NB4 (cell line): ENCODE results near the gene HMCN2.

ENCODE experiments used
- DNase-seq: peaks from one replicate; pipeline ENCODE4 v3.0.0; 2010; ENCODE audit warnings: low read depth
- H3K4me3 ChIP-seq: one replicate; pipeline ENCODE4 v1.5.1; 2011; ENCODE audit warnings: mild to moderate bottlenecking, low read depth, low read length, moderate library complexity
- MYC ChIP-seq: IDR thresholded peaks from 2 replicates; pipeline ENCODE4 v1.6.1; 2011; ENCODE audit warnings: low read depth, low read length
- POLR2A ChIP-seq: IDR thresholded peaks from 2 replicates; pipeline ENCODE4 v1.6.1; 2011; ENCODE audit warnings: mild to moderate bottlenecking; ENCODE audit not compliant: insufficient read length; ENCODE audit errors: extremely low read depth
- TF ChIP-seq, protein P1 (sequence below): IDR thresholded peaks from 2 replicates; pipeline ENCODE4 v1.6.1; 2011; ENCODE audit warnings: low read depth, low read length
- TF ChIP-seq, protein P2 (sequence below): IDR thresholded peaks from one replicate; pipeline ENCODE4 v1.5.1; 2012; ENCODE audit warnings: low read depth, low read length

The HMCN2 gene

DNA sequence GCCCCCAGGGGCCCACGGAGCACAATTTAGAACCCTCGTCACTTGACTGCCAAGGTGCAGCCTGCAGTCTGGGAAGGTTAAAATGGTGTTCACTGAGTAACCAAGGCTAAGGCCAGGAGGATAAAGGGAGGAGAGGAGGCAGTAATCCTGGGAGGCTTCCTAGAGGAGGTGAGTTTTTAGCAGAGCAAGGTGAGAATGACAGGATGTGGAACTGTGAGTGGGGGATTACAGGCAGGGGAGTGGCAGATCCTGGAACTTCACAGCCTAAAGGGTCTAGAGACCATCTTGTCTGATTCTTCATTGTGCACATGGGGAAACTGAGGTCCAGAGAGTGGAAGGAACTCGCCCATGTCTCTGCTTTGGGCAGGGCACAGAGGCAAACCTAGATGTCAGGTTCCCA, 136.7 kb downstream of the HMCN2 start:
- DNase-seq: no peak
- H3K4me3 ChIP-seq: no peak overlapping the region
- TF ChIP-seq, protein P1, sequence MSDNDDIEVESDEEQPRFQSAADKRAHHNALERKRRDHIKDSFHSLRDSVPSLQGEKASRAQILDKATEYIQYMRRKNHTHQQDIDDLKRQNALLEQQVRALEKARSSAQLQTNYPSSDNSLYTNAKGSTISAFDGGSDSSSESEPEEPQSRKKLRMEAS: no peak
- TF ChIP-seq MYC (no peak), POLR2A (no peak)
- TF ChIP-seq, protein P2, sequence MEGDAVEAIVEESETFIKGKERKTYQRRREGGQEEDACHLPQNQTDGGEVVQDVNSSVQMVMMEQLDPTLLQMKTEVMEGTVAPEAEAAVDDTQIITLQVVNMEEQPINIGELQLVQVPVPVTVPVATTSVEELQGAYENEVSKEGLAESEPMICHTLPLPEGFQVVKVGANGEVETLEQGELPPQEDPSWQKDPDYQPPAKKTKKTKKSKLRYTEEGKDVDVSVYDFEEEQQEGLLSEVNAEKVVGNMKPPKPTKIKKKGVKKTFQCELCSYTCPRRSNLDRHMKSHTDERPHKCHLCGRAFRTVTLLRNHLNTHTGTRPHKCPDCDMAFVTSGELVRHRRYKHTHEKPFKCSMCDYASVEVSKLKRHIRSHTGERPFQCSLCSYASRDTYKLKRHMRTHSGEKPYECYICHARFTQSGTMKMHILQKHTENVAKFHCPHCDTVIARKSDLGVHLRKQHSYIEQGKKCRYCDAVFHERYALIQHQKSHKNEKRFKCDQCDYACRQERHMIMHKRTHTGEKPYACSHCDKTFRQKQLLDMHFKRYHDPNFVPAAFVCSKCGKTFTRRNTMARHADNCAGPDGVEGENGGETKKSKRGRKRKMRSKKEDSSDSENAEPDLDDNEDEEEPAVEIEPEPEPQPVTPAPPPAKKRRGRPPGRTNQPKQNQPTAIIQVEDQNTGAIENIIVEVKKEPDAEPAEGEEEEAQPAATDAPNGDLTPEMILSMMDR: no peak

DNA sequence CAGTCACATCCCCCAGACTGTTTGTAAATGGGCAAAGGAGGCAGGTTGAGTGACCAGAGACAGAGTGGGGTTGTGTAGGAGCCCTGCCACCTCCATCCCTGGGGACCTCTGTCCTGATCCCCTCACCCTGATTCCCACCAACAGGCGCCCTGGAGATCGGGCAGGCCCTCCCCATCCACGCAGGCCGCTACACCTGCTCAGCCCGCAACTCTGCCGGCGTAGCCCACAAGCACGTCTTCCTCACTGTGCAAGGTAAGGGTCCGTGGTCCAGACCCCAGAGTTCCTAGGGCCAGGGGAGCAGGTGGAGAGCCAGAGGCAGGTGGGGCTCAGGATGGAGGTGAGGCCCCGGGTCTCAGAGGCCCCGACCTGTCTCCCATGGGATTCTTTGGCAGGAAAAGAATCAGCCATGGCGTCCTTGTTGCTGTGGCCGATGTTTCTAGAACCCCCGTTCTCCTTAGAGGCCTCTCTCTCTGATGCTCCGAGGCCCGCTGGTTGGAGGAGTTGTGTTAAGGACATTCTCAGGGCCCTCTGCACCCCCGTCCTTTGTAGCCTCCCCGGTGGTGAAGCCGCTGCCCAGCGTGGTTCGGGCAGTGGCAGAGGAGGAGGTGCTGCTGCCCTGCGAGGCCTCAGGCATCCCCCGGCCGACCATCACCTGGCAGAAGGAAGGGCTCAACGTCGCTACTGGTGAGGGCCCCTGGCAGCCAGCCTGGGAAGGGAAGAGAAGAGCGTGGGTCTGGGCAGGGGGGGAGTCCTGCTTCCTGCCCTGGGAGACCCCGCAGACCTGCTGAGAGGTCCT, 137.3 kb downstream of the HMCN2 start:
- TF ChIP-seq, protein P2: no peak
- TF ChIP-seq POLR2A (no peak), MYC (no peak)
- TF ChIP-seq, protein P1: no peak
- no peak for DNase-seq
- no peak overlapping the region for H3K4me3 ChIP-seq

DNA sequence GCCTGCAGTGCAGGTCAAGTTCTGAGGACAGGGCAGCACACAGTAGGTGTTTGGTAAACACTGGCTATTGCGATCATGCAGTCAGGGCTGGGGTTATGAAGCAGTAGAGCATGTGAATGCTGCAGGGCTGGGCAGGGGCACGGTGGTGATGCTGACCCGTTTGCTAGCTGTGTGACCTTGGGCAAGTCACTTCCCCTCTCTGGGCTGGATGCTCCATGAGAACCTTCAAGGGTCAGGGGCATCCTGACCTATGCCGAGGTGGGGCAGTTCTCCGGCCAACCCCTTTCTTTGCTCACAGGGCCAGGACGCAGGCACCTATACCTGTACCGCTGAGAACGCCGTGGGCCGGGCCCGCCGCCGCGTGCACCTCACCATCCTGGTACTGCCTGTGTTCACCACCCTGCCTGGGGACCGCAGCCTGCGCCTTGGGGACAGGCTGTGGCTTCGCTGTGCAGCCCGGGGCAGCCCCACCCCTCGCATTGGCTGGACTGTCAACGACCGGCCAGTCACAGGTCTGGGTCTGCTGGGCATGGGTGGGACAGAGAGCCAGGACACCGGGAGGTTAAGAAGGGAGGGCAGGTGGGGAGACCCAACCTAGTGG, 140.2 kb downstream of the HMCN2 start:
- DNase-seq: no peak
- TF ChIP-seq, protein P2: no peak
- TF ChIP-seq MYC (no peak), POLR2A (no peak)
- TF ChIP-seq, protein P1: no peak
- H3K4me3 ChIP-seq: no peak overlapping the region

DNA sequence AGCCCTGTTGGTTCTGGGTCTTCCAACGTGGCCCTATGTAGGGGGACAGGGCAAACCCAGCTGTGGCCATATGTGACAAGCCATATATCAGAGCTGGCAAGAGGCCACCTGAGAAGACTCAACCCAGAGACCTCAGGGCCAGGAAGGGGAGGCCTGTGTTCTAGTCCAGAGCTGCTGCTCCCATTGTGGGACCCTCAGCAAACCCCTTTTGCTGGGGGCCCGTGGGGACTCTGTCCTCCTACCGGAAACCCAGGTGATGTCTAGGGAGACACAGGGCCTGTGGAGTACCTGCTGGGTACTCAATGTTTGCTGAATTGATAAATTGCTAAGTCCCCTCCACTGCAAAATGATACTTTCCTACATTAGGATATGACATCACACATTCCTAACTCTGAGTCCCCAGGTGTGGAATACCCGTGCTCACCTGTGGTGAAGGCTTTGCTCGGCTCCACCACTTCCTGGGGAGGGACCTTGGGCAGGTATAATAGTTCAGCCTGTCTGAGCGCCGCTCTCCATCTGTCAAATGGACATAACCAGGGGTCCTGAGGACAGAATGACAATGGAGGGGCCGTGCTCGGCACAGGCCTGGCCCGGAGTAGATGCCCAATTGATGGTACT, 140.8 kb downstream of the HMCN2 start:
- no peak overlapping the region for H3K4me3 ChIP-seq
- no peak for DNase-seq
- TF ChIP-seq MYC: no peak
- TF ChIP-seq, protein P1: no peak
- no peak for TF ChIP-seq POLR2A
- TF ChIP-seq, protein P2: no peak

DNA sequence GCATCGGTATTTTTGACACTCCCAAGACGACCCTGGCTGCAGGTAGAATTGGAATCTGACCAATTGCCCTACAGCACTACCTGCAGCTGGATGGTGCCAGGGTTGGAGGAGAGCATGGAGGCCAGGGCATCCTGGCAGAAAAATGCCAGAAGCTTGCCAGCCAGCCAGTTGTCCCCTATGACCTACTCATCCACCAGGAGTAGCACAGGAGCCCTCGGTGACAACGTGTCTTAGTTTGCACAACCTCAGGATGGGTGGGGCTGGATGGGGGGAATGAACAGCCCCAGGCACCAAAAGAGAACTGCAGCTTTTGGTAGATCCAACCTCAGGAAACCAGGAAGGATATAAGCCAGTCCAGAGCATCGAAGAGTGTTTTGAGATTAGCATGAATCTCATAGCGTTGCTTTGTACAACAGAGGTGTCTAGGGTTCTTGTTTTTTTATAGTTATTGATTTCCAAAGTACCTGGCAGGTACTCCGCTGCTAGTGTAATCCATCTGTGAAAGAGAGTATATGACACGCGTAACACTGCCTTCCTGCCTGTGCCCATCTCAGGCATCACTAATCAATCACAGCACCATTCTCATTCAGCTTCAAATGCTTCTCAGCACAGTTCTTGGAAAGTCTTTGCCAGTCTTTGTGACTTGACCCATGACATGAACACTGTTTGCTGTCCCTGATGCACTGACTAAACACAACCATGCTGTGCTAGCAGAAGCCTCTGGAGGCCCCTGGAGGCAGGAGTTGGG, 142.5 kb downstream of the HMCN2 start:
- peak; percentile 16 for DNase-seq
- no peak for TF ChIP-seq MYC
- TF ChIP-seq, protein P1: no peak
- TF ChIP-seq POLR2A: no peak
- TF ChIP-seq, protein P2: no peak
- H3K4me3 ChIP-seq: no peak overlapping the region
